T-helper 1 cell treated with Interleukin-12 subunit alpha and Interleukin-12 subunit beta and Interleukin-4 antibody, amounts not matched to agents 30 ng/mL and 1 ng/mL, for 36 hours (primary cell): ENCODE measurements around the gene CIRBP. TPM values are rescaled to one million over a fixed set of nuclear protein-coding genes. Genes with fewer than 3 reads are reported as not detected.

ENCODE experiments used
- intact Hi-C: fragments of 100-400 bp; cut with micrococcal nuclease; formaldehyde crosslinking; loops from one replicate; pipeline ENCODE4 v1.15.1; 2024
- total RNA-seq: library from RNA; stranded (reverse); gene quantifications from 2 replicates; pipeline ENCODE4 v1.2.3, GENCODE V29; 2022

Gene CIRBP
- total RNA-seq, 1 donor from 2014 or later = 208 TPM

DNA sequence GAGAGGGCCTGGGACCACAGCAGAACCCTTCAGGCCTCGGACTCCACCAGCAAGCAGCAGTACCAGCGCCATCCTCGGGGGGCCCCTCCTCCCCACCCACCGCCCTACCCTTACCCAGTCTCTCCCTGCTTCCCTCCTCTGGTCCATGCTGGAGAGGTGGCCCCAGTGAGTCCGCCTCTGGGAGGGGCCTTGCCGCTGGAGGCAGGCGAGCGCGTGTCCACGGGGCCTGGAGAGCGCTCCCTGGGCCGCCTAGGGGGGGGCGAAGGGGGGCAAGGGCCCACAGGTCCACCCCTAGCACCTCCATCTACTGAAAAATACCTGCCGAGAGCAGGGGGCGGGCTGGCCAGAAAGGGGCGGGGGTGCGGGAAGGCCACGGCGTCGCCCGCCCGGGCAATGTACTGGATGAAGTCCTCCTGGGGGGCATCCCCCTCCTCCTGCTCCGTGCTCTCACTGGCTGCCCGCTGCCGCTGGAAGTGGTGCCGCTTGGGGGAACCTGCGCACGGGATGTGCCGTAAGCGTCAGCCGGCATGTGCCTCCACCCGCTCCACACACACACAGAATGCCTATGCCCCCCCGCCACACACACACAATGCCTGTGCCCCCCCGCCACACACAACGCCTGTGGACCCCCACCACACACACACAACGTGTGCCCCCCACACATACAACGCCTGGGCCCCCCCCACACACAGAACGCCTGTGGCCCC is 38.2 kb upstream of the CIRBP start:
- intact Hi-C loops = no loop called here

GRCh38 chr19:1231729-1232637 is 37.1 kb upstream of the CIRBP start:
- intact Hi-C loops = no loop called here

DNA sequence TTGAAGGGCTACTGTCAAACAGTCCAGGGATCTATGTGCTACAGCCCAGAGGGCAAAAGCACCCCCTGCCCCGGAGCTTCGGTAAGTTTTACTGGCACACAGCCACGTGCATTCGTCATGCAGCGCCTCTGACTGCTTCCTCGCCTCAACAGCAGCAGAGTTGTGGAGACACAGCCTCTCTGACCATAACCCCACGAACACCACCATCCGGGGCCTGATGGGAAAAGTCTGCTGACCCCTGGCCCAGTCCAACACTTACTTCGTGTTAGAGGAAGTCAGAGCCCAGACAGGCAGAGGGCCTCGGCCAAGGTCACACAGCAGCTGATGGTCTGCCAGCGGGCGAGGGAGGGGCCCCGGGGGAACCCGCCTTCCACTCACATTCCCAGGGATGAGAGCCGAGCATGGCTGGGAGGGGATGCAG is 36.5 kb upstream of the CIRBP start:
- intact Hi-C loops = no loop called here

DNA sequence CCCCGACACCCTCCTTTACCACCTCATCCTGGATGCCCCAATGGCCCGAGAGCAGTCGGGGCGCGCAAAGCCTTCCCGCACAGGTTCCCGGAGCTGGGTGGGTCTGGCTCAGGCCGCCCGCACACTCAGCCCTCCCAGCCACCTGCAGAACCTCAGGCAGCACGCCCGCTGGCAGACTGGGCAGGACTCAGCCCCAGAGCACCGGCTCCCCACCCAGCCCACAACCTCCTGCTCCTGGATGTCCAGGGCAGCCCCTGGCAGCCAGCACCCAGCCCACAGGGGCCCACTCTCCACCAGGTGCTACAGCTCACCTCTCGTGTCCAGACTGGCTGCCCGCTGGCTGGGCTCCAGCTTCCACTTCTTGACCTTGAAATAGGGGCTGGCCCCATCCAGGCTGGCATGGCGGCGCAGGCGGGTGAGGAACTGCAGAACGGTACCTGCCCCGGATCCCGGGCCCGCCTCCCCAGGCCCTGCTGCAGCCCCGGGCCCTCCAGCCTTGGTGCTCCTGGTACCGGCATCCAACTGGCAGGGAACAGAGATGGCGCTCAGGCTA is 35.9 kb upstream of the CIRBP start:
- intact Hi-C loops = no loop called here

GRCh38 chr19:1234051-1234954 is 34.8 kb upstream of the CIRBP start:
- intact Hi-C loops = no loop called here

DNA sequence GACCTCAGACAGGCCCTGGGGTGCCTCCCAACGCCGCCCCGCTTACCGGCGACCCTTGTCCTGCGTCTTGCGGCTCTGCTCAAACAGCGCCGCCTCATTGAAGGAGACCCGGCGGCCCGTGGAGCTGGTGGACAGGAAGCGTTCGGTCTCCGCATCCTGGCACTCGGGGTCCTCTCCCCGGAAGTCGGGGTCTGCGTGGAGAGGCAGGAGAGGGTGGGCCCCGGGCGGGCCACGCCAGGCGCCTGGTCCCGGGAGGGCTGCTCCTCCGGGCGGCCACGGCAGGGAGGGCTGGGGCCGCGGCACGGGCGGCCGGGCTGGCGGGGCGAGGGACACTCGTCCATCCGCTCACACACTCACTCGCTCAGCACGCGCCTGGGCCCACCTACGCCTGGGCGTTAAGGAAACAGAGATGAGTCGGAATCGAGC is 34.2 kb upstream of the CIRBP start:
- intact Hi-C loops = no loop called here

DNA sequence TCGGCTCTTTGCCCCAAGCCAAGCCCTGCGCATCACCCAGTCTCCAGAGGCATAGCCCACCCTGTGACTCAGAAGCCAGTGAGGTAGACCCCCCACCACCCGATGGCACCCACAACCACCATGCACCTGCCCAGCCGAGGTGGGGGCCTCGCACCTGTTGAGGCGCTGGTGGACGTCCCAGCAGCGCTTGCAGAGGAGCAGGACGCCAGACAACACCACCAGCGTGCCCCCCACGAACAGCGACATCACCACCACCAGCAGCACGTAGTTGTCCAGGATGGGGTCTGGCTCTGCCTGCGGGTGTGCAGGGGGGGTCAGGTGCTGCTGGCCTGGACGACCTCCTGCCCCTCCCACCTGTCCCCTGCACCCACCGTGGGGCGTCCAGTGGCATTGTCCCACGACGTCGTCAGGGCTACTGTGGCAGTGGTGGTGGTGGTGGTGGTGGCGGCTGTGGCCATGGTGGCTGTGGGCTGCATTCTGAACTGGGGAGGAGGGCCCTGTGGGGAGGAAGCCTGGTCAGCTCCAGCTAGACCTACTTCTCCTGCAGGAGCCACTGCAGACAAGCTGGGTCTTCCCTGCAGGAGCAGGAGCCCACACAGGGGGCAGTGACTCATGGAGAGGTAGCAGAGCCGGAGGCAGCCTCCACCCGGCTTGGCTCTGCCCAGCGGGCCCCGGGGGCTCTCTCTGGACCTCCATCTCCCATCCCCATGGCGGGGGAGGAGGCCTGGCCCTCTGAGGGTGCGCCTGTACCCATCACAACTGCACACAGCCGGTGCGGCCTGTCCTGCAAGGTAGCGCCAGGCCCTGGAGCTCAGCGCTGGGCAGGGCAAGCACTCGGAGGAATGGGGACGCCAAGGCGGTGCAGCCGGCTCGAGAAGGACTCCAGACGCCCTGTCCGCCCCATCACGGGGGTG is 33.2 kb upstream of the CIRBP start:
- intact Hi-C loops = no loop called here

DNA sequence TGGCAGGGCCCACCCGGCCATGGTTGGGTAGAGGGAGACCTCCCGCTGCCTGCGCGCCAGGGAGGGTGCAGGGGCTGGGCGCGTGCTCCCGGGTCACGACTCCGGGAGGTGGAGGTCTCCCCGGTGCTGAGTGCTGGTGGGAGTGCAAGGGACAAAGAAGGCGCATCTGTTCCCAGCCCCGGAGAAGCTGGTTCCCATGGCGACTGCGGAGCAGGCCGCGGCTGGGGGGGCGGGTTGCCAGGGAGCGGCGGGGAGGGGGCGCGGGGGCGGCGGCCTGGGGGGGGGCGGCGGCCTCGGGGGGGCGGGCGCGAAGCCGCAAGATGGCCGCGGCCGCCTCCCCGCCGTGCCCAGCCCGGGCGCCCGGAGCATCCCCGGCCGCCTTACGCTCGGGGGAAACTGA is 32.6 kb upstream of the CIRBP start:
- intact Hi-C loops = no loop called here

GRCh38 chr19:1237027-1237659 is 32.0 kb upstream of the CIRBP start:
- intact Hi-C loops = no loop called here

DNA sequence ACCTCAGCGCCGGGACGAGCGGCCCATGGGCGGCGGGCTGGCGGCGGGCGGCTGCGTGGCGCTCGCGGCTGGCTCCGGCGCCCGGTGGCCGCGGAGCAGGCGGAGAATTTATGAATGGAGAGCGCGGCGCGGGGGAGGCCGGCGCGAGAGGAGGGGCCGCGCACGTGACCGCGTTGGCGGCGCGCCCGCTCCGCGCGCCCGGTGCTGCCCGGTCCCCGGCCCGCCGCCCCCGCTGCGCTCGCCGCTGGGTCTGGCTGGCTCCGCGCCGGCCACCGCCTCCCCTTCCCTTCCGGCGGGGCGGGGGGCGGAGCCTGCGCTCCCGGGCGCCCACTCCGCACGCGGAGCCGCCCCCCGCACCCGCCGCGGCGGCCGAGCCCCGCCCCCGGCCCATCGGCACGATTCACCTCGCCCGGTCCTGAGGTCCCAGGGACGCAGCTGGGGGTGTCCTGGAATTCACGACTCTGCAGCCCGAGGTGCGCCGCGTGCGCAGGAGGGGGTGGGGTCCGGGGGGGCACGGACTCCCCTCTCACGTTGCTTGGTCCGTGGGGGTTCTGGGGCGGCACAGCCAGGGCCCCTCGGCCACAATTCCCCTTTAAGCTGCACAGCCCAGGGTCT is 31.3 kb upstream of the CIRBP start, which contains the start of gene CBARP:
TSS of gene CBARP (minus strand) at position 252 of the 615 bp plus-strand sequence. CDS start 1,905 bp downstream, outside the sequence.
- intact Hi-C loops = loop anchor here (1.0 kb wide), 1 partner anchor 313 kb away; no protein-coding TSS in a partner anchor

DNA sequence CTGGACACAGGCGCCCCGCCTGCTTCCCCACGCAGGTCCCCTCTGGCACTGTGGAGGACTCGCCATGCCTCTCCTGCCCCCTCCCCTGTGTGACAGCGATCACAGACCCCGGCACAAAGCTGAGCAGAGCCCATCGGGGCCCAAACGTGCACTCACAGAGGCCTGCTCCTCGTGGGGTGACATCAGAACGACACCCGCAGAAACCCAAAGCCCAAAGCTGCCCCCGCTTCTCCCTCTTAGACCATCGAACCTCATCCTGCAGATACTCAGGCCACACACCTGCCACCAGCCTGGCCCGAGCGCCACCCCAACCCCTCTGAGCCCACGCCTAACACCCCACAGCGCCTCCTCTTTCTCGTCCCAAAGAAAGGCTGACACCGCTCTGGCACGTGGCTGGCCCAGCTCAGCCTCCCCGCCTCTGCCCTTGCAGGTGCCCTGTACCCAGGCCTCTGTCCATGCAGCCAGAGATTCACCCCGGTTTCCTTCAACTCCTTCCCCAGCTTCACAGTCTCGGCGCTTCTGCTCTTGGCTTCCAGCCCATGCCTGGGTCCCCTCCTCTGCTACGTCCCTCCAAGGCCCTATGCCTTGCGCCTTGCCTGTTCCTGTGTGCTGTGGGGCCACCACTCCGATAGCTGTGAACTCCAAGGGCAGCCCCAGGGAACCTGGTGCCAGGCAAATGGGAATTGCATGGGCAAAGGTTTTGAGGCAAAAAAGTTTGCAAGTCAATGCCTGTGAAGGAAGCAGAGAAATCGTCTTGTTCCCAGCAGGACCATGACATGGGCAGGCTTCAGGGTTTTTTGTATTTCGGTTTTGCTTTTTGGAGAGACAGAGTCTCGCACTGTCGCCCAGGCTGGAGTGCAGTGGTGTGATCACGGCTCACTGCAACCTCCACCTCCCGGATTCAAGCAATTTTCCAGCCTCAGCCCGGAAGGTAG is 30.5 kb upstream of the CIRBP start:
- intact Hi-C loops = loop anchor here (1.0 kb wide), 1 partner anchor 313 kb away; no protein-coding TSS in a partner anchor

DNA sequence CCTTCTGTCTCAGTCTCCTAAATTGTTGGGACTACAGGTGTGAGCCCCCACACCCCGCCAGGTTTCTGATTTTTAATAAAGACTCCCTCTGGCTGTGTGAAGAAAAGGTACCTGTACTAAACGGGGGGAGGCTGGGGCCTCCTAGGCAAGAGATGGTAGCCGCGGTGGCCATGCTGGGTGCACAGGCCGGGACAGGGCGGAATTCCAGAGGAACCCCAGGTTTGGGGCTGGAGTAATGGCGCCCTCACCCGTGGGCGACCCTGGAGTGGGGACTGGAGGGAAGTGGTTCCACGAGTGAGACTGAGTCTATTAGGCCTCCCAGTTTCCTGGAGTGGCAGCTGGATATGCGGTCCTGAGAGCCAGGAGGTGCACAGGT is 29.7 kb upstream of the CIRBP start:
- intact Hi-C loops = no loop called here

GRCh38 chr19:1239796-1240737 is 29.1 kb upstream of the CIRBP start:
- intact Hi-C loops = loop anchor here (1.0 to 10.0 kb wide), 5 partner anchors 48 to 415 kb away; partner anchors contain the start of gene TCF3

DNA sequence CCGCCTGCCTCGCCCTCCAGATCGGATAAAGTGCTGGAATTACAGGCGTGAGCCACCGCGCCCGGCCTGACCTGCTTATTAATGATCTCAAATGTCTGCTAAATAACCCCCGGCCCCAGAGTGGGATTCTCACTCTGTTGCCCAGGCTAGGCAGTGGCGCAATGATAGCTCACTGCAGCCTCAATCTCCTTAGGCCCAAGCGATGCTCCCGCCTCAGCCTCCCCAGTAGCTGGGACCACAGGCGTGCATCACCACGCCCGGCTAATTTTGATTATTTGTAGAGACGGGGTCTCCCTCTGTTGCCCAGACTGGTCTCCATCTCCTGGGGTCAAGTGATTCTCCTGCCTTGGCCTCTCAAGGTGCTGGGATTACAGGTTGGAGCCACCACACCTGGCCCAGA is 28.2 kb upstream of the CIRBP start:
- intact Hi-C loops = loop anchor here (1.0 to 10.0 kb wide), 7 partner anchors 8 to 414 kb away; partner anchors contain the start of genes GPX4 and TCF3

DNA sequence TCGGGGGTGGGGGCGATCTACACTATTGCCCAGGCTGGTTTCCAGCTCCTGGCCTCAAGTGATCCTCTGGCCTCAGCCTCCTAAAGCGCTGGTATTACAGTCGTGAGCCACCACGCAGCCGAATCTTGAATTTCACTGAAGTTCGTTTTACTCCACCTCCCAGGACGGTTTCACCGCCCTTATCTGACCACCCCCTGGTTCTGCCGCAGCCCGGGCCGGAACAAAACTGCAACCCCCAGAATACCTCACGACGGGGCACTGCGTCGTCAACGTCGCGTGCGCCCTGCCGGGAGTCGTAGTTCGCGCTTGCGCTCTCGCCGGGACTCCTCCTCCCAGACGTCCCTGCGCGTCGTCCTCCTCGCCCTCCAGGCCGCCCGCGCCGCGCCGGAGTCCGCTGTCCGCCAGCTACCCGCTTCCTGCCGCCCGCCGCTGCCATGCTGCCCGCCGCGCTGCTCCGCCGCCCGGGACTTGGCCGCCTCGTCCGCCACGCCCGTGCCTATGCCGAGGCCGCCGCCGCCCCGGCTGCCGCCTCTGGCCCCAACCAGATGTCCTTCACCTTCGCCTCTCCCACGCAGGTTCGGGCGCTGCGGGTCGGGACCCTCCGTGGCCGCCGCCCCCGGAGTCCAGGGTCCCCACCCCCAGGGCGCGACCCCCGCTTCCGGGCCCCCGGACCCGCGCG is 27.6 kb upstream of the CIRBP start, which contains the start of gene ATP5F1D:
TSS of gene ATP5F1D (plus strand) at position 335 of the 679 bp plus-strand sequence. CDS start at position 435, 100 bp downstream.
- intact Hi-C loops = loop anchor here (1.0 to 10.0 kb wide), 5 partner anchors 8 to 413 kb away; partner anchors contain the start of genes GPX4 and TCF3
